ENCODE results near the gene PES1. TPM values are rescaled to one million over a fixed set of nuclear protein-coding genes. Genes with fewer than 3 reads are reported as not detected.

The PES1 gene
- total RNA-seq, 1 experiment from 2014 or later = 167 TPM

DNA sequence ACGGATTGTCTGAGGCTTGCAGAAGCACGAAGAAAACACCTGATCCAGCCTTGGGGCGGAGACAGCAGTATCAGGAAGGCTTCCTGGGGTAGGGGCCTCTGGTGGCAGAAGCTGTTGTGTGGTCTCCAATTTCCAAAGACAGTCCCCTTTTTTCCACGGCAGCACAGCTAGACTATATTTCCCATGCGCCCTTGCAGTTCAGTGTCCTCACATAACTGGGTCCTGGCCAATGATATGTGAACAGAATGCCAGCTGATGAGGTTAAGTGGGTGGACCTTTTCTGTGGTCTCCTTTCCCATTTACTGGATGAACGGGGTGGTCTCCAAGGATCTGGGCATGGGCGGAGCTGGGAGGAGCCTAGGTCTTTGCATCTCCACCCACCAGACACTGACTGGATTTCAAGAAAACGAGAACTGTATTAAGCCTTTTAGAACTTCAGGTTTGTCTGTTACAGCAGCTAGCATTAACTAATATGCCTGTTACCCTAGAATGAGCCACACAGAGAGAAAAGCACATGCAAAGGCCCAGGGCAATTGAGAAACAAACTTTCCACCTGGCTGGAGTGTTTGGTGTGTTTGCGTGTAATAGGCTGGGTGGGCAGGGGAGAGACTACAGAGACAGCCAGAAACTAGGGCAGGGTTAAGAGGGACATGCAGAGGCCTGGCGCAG, 23.4 kb downstream of the PES1 start:
- Histone ChIP-seq H3K4me2 (ENCODE audit: low read length) (no peak overlapping the region), H3K9me2 (ENCODE audit: insufficient read depth) (no peaks in the 10 kb centered on the region), H3K4me3 (replicated peaks in 1 of 2; ENCODE audit: low read depth in 1 of 2, low read length in 2 of 2) (no peak overlapping the region), H3K79me2 (ENCODE audit: insufficient read depth, low read length) (no peaks in the 10 kb centered on the region), H4K20me1 (ENCODE audit: insufficient read depth) (no peaks in the 10 kb centered on the region), H3K36me3 (ENCODE audit: control insufficient read depth in 1 of 2, insufficient read depth in 2 of 2, low read length in 2 of 2) (no peaks in the 10 kb centered on the region), H3K4me1 (ENCODE audit: control insufficient read depth in 1 of 2, insufficient read depth in 2 of 2, low read length in 2 of 2) (peaks cover 5 to 23% of the 10 kb centered on the region in 2 experiments; a peak in 3 of 4 replicates), H2AFZ (ENCODE audit: low read depth, low read length, poor library complexity, severe bottlenecking) (no peak overlapping the region), H3K27me3 (ENCODE audit: insufficient read depth, low read length) (no peaks in the 10 kb centered on the region; the same call in 1 of the 2 replicates), H3K27ac (ENCODE audit: low read depth, low read length) (no peak overlapping the region), H3K9me3 (ENCODE audit: control insufficient read depth in 1 of 2, insufficient read depth in 1 of 2, low read depth in 1 of 2, low read length in 2 of 2) (no peaks in the 10 kb centered on the region), H3K9ac (ENCODE audit: low read length) (no peak overlapping the region)
- RAD21 ChIA-PET (ENCODE audit: low non-redundant PET in 1 of 2, low total read pairs in 2 of 2, uncharacterized antibody in 2 of 2, unreplicated experiment in 2 of 2) = no interaction called here
- BruUV-seq (replicated peaks) = no TSS peak
- TF ChIP-seq SRF (IDR thresholded peaks at IDR 0.05; ENCODE audit: low read depth) = no peak
- no peak for TF ChIP-seq SP1 (IDR thresholded peaks at IDR 0.05; ENCODE audit: low read depth)
- TF ChIP-seq CEBPB (IDR thresholded peaks at IDR 0.05; ENCODE audit: low read depth) = no peak
- no peak for TF ChIP-seq YY1 (IDR thresholded peaks at IDR 0.05; ENCODE audit: extremely low read depth, insufficient replicate concordance, low read depth, low read length)
- TF ChIP-seq ZNF274 (IDR thresholded peaks at IDR 0.05; ENCODE audit: low read depth, low read length) = no peak
- TF ChIP-seq, protein P1, sequence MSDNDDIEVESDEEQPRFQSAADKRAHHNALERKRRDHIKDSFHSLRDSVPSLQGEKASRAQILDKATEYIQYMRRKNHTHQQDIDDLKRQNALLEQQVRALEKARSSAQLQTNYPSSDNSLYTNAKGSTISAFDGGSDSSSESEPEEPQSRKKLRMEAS (IDR thresholded peaks at IDR 0.05) = no peak
- no peak for TF ChIP-seq POLR2AphosphoS5 (IDR thresholded peaks at IDR 0.05; ENCODE audit: low read depth, low read length)
- TF ChIP-seq, protein P2, sequence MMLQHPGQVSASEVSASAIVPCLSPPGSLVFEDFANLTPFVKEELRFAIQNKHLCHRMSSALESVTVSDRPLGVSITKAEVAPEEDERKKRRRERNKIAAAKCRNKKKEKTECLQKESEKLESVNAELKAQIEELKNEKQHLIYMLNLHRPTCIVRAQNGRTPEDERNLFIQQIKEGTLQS (IDR thresholded peaks at IDR 0.05) = no peak
- no peak for TF ChIP-seq JUND (IDR thresholded peaks at IDR 0.05)
- TF ChIP-seq, protein P3, sequence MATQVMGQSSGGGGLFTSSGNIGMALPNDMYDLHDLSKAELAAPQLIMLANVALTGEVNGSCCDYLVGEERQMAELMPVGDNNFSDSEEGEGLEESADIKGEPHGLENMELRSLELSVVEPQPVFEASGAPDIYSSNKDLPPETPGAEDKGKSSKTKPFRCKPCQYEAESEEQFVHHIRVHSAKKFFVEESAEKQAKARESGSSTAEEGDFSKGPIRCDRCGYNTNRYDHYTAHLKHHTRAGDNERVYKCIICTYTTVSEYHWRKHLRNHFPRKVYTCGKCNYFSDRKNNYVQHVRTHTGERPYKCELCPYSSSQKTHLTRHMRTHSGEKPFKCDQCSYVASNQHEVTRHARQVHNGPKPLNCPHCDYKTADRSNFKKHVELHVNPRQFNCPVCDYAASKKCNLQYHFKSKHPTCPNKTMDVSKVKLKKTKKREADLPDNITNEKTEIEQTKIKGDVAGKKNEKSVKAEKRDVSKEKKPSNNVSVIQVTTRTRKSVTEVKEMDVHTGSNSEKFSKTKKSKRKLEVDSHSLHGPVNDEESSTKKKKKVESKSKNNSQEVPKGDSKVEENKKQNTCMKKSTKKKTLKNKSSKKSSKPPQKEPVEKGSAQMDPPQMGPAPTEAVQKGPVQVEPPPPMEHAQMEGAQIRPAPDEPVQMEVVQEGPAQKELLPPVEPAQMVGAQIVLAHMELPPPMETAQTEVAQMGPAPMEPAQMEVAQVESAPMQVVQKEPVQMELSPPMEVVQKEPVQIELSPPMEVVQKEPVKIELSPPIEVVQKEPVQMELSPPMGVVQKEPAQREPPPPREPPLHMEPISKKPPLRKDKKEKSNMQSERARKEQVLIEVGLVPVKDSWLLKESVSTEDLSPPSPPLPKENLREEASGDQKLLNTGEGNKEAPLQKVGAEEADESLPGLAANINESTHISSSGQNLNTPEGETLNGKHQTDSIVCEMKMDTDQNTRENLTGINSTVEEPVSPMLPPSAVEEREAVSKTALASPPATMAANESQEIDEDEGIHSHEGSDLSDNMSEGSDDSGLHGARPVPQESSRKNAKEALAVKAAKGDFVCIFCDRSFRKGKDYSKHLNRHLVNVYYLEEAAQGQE (IDR thresholded peaks at IDR 0.05; ENCODE audit: low read depth) = no peak
- TF ChIP-seq CBX3 (IDR thresholded peaks at IDR 0.05; ENCODE audit: low read depth) = no peak
- no peak for TF ChIP-seq POLR2A (IDR thresholded peaks at IDR 0.05; ENCODE audit: borderline replicate concordance, extremely low read depth, insufficient read depth, insufficient read length)
- TF ChIP-seq, protein P4, sequence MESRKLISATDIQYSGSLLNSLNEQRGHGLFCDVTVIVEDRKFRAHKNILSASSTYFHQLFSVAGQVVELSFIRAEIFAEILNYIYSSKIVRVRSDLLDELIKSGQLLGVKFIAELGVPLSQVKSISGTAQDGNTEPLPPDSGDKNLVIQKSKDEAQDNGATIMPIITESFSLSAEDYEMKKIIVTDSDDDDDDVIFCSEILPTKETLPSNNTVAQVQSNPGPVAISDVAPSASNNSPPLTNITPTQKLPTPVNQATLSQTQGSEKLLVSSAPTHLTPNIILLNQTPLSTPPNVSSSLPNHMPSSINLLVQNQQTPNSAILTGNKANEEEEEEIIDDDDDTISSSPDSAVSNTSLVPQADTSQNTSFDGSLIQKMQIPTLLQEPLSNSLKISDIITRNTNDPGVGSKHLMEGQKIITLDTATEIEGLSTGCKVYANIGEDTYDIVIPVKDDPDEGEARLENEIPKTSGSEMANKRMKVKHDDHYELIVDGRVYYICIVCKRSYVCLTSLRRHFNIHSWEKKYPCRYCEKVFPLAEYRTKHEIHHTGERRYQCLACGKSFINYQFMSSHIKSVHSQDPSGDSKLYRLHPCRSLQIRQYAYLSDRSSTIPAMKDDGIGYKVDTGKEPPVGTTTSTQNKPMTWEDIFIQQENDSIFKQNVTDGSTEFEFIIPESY (IDR thresholded peaks at IDR 0.05; ENCODE audit: extremely low read depth, insufficient replicate concordance, low read length) = no peak
- TF ChIP-seq ELF1 (IDR thresholded peaks at IDR 0.05; ENCODE audit: borderline replicate concordance, low read depth) = no peak
- TF ChIP-seq, protein P5, sequence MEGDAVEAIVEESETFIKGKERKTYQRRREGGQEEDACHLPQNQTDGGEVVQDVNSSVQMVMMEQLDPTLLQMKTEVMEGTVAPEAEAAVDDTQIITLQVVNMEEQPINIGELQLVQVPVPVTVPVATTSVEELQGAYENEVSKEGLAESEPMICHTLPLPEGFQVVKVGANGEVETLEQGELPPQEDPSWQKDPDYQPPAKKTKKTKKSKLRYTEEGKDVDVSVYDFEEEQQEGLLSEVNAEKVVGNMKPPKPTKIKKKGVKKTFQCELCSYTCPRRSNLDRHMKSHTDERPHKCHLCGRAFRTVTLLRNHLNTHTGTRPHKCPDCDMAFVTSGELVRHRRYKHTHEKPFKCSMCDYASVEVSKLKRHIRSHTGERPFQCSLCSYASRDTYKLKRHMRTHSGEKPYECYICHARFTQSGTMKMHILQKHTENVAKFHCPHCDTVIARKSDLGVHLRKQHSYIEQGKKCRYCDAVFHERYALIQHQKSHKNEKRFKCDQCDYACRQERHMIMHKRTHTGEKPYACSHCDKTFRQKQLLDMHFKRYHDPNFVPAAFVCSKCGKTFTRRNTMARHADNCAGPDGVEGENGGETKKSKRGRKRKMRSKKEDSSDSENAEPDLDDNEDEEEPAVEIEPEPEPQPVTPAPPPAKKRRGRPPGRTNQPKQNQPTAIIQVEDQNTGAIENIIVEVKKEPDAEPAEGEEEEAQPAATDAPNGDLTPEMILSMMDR (IDR thresholded peaks at IDR 0.05 in 2 of 3, conservative IDR thresholded peaks at IDR 0.05 in 1 of 3; ENCODE audit: borderline replicate concordance in 1 of 3, insufficient read depth in 1 of 3, low read depth in 2 of 3, low read length in 2 of 3) = no peak
- TF ChIP-seq RAD21 (IDR thresholded peaks at IDR 0.05; ENCODE audit: low read depth) = no peak
- no peak for TF ChIP-seq EGR1 (IDR thresholded peaks at IDR 0.05; ENCODE audit: low read depth)
- no peak for TF ChIP-seq EZH2phosphoT487 (IDR thresholded peaks at IDR 0.05; ENCODE audit: borderline replicate concordance)
- TF ChIP-seq FOSL1 (IDR thresholded peaks at IDR 0.05; ENCODE audit: low read depth) = no peak
- POLR2A ChIA-PET = no interaction called here
- CTCF ChIA-PET = no interaction called here
- ATAC-seq (no peak), DNase-seq (ENCODE audit: low read depth, low spot score) (no peak)
- intact Hi-C loops (cut with micrococcal nuclease) = no loop called here

All from HCT116 (cell line).